Stimulated activated CD8-positive, alpha-beta memory T cell treated with anti-CD3 and anti-CD28 coated beads, Interleukin-12 subunit alpha, Interleukin-12 subunit beta, amount 100 ng/mL, for 24 hours (primary cell): ENCODE data around the gene TRPM6.
"Not testable (repeated sequence)": the region's sequence is repeated elsewhere in the genome, so short reads cannot be mapped to it uniquely, and the experiment has no call there.

ENCODE experiments used
- DNase-seq: peaks from one replicate; pipeline ENCODE4 v3.0.0-alpha.2; 2020; ENCODE audit errors: extremely low read depth

The TRPM6 gene

GRCh38 chr9:74887041-74887980, at the start of gene TRPM6:
TRPM6 (minus strand) TSS chr9:74887921; CDS start chr9:74887856, 65 bp downstream.
- DNase-seq = no peak

- DNase-seq = no peak
Measured at GRCh38 chr9:74935008-74935407, 47.3 kb upstream of the TRPM6 start.

- DNase-seq = no peak
Measured at GRCh38 chr9:74921737-74922136, 34.0 kb upstream of the TRPM6 start.

GRCh38 chr9:74920944-74921626, 33.4 kb upstream of the TRPM6 start:
- no peak for DNase-seq

- DNase-seq = no peak
Measured at GRCh38 chr9:74910036-74910435, 22.3 kb upstream of the TRPM6 start.

- no peak for DNase-seq
Measured at GRCh38 chr9:74908665-74909064, 20.9 kb upstream of the TRPM6 start.

GRCh38 chr9:74907085-74907484, 19.4 kb upstream of the TRPM6 start:
- no peak for DNase-seq

GRCh38 chr9:74901001-74901400, 13.3 kb upstream of the TRPM6 start:
- DNase-seq = no peak

GRCh38 chr9:74888449-74888848, 728 bp upstream of the TRPM6 start:
- DNase-seq = not testable (repeated sequence)

GRCh38 chr9:74887981-74888370, 255 bp upstream of the TRPM6 start:
- no peak for DNase-seq

- DNase-seq = no peak
Measured at GRCh38 chr9:74876382-74876949, 11.3 kb downstream of the TRPM6 start.

- no peak for DNase-seq
Measured at GRCh38 chr9:74875656-74876055, 12.1 kb downstream of the TRPM6 start.

- DNase-seq = no peak
Measured at GRCh38 chr9:74874220-74874619, 13.5 kb downstream of the TRPM6 start.

- DNase-seq = no peak
Measured at GRCh38 chr9:74872619-74873233, 15.0 kb downstream of the TRPM6 start.

GRCh38 chr9:74867483-74867882, 20.2 kb downstream of the TRPM6 start:
- DNase-seq = no peak

GRCh38 chr9:74865177-74865576, 22.5 kb downstream of the TRPM6 start:
- no peak for DNase-seq

GRCh38 chr9:74861773-74862474, 25.8 kb downstream of the TRPM6 start:
- no peak for DNase-seq

GRCh38 chr9:74861071-74861470, 26.6 kb downstream of the TRPM6 start:
- DNase-seq = no peak

GRCh38 chr9:74860247-74860646, 27.5 kb downstream of the TRPM6 start:
- DNase-seq = not testable (repeated sequence)

GRCh38 chr9:74859786-74860185, 27.9 kb downstream of the TRPM6 start:
- DNase-seq = no peak

- DNase-seq = no peak
Measured at GRCh38 chr9:74858751-74859414, 28.8 kb downstream of the TRPM6 start.
